Suprapubic skin (tissue), 4 donors: Measurements from ENCODE around the gene SOX11.

Experiments used
- EP300 ChIP-seq: sonication (generic); formaldehyde crosslinking; IDR thresholded peaks from one replicate; pipeline ENCODE4 v1.6.1; 2017; ENCODE audit warnings: antibody characterized with exemption
- POLR2A ChIP-seq, 2 donors: fragments of 450-650 bp; IDR thresholded peaks; one replicate each; pipeline ENCODE4 v1.6.1; 2017; ENCODE audit warnings: antibody characterized with exemption in 2 of 2, mild to moderate bottlenecking in 2 of 2, moderate library complexity in 2 of 2
- POLR2AphosphoS5 ChIP-seq, 3 donors: sonication (generic); formaldehyde crosslinking; IDR thresholded peaks; one replicate each; pipeline ENCODE4 v1.6.1; 2017; ENCODE audit warnings: antibody characterized with exemption in 3 of 3
- TF ChIP-seq, protein P1 (sequence below), 2 donors: fragments of 200-600 bp in 1 of 2; fragments of 450-650 bp in 1 of 2; sonication (generic) in 1 of 2; IDR thresholded peaks; one replicate each; pipeline ENCODE4 v1.5.1; 2016 to 2019; ENCODE audit warnings: antibody characterized with exemption in 2 of 2, mild to moderate bottlenecking in 1 of 2, moderate library complexity in 1 of 2

DNA sequence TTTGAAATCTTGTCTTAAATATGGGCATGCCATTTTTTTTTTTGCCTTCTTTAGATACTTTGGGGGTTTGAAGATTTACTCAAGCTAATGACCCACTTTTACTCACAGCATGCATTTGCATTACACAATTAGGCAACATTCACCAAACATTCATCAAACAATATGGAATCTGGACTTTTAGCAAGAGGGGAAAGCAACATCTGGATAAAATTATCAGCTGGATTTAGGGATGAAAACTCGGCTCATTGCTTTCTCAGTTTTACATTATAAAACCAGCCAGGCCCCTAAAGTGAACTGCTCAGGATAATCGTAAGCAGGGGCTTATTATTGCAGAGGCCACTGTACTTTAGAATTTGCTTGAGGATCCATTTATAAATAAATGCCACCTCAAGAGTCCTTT is 44.7 kb downstream of the SOX11 start:
- TF ChIP-seq, protein P1, sequence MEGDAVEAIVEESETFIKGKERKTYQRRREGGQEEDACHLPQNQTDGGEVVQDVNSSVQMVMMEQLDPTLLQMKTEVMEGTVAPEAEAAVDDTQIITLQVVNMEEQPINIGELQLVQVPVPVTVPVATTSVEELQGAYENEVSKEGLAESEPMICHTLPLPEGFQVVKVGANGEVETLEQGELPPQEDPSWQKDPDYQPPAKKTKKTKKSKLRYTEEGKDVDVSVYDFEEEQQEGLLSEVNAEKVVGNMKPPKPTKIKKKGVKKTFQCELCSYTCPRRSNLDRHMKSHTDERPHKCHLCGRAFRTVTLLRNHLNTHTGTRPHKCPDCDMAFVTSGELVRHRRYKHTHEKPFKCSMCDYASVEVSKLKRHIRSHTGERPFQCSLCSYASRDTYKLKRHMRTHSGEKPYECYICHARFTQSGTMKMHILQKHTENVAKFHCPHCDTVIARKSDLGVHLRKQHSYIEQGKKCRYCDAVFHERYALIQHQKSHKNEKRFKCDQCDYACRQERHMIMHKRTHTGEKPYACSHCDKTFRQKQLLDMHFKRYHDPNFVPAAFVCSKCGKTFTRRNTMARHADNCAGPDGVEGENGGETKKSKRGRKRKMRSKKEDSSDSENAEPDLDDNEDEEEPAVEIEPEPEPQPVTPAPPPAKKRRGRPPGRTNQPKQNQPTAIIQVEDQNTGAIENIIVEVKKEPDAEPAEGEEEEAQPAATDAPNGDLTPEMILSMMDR (IDR thresholded peaks at IDR 0.05) = no peak
- no peak for TF ChIP-seq POLR2A (IDR thresholded peaks at IDR 0.05)
- TF ChIP-seq POLR2AphosphoS5 (IDR thresholded peaks at IDR 0.05) = no peak
- TF ChIP-seq EP300 = no peak
